SK-N-SH (cell line): Measurements from ENCODE around the gene SRGAP3. TPM values are rescaled to one million over a fixed set of nuclear protein-coding genes. Genes with fewer than 3 reads are reported as not detected.

Experiments used
- CTCF ChIA-PET: fragments of 300-600, 350-600 bp; formaldehyde crosslinking; extraction: SDS; loops from one replicate; lab custom pipeline; 2021; lab: Yijun Ruan, JAX
- POLR2A ChIA-PET: fragments of 350-600 bp; sonication (Branson Sonifier 250); formaldehyde crosslinking; extraction: SDS; loops from one replicate; lab custom pipeline; 2020; ENCODE audit warnings: antibody characterized with exemption, inconsistent platforms; lab: Yijun Ruan, JAX
- DNase-seq: peaks from one replicate; pipeline ENCODE4 v3.0.0; 2012
- H2AFZ ChIP-seq: fragments of 200-600 bp; sonication (generic); 2 replicates; pipeline ENCODE4 v1.8.1; 2016; ENCODE audit warnings: antibody characterized with exemption, mild to moderate bottlenecking, low read depth
- H3F3A ChIP-seq: fragments of 200-600 bp; sonication (generic); replicated peaks from 2 replicates; pipeline ENCODE3; 2016; ENCODE audit warnings: antibody characterized with exemption, mild to moderate bottlenecking; ENCODE audit not compliant: insufficient read depth
- H3K27ac ChIP-seq, 2 experiments: fragments of 200-500 bp in 1 of 2; fragments of 200-600 bp in 1 of 2; sonication (Bioruptor generic) in 1 of 2; sonication (generic), shearing (Covaris generic) in 1 of 2; 2 replicates each; pipeline versions ENCODE4 v1.5.1 to v1.6.1; 2014 to 2016; ENCODE audit warnings: low read depth in 2 of 2, inconsistent platforms in 1 of 2, low read length in 1 of 2, mild to moderate bottlenecking in 1 of 2, mixed read lengths in 1 of 2
- H3K27me3 ChIP-seq: fragments of 200-600 bp; sonication (generic), shearing (Covaris generic); 2 replicates; pipeline ENCODE4 v1.6.1; 2016; ENCODE audit warnings: mixed run types; ENCODE audit not compliant: insufficient read depth
- H3K36me3 ChIP-seq, 2 experiments: fragments of 200-500 bp in 1 of 2; fragments of 200-600 bp in 1 of 2; sonication (Bioruptor generic) in 1 of 2; sonication (generic) in 1 of 2; replicated peaks in 1 of 2; 2 replicates each; pipeline versions ENCODE3 to v1.5.1; 2014 to 2016; ENCODE audit warnings: low read length in 1 of 2, mild to moderate bottlenecking in 1 of 2; ENCODE audit not compliant: insufficient read depth in 2 of 2, control insufficient read depth in 1 of 2
- H3K4me1 ChIP-seq, 2 experiments: fragments of 200-500 bp in 1 of 2; fragments of 200-600 bp in 1 of 2; sonication (Bioruptor generic) in 1 of 2; sonication (generic), shearing (Covaris generic) in 1 of 2; 2 replicates each; pipeline versions ENCODE4 v1.5.1 to v1.6.1; 2014 to 2016; ENCODE audit warnings: low read depth in 1 of 2, low read length in 1 of 2, mixed run types in 1 of 2; ENCODE audit not compliant: insufficient read depth in 2 of 2, control insufficient read depth in 1 of 2
- H3K4me2 ChIP-seq: fragments of 200-600 bp; sonication (generic), shearing (Covaris generic); 2 replicates; pipeline ENCODE4 v1.6.1; 2017; ENCODE audit warnings: mixed run types
- H3K4me3 ChIP-seq, 2 experiments: fragments of 200-500 bp in 1 of 2; fragments of 200-600 bp in 1 of 2; sonication (Bioruptor generic) in 1 of 2; sonication (generic), shearing (Covaris generic) in 1 of 2; 2 replicates each; pipeline versions ENCODE4 v1.5.1 to v1.8.1; 2014 to 2016; ENCODE audit warnings: low read depth in 2 of 2, inconsistent platforms in 1 of 2, low read length in 1 of 2, mild to moderate bottlenecking in 1 of 2, mixed read lengths in 1 of 2, moderate library complexity in 1 of 2
- H3K79me2 ChIP-seq: fragments of 200-600 bp; sonication (generic); 2 replicates; pipeline ENCODE4 v1.8.1; 2017; ENCODE audit warnings: mild to moderate bottlenecking; ENCODE audit not compliant: insufficient read depth
- H3K9ac ChIP-seq: fragments of 200-600 bp; sonication (generic); 2 replicates; pipeline ENCODE4 v1.6.1; 2017; ENCODE audit warnings: mixed run types
- H3K9me2 ChIP-seq: fragments of 200-600 bp; sonication (generic); 2 replicates; pipeline ENCODE4 v1.6.1; 2017; ENCODE audit warnings: mixed run types
- H3K9me3 ChIP-seq: fragments of 200-600 bp; sonication (generic); 2 replicates; pipeline ENCODE4 v1.6.1; 2017; ENCODE audit warnings: mixed run types, mild to moderate bottlenecking, moderate library complexity
- H4K20me1 ChIP-seq: fragments of 200-600 bp; sonication (generic); 2 replicates; pipeline ENCODE4 v1.6.1; 2017; ENCODE audit warnings: mild to moderate bottlenecking, mixed run types; ENCODE audit not compliant: insufficient read depth
- CHD2 ChIP-seq: fragments of 150-350 bp; IDR thresholded peaks from 2 replicates; pipeline ENCODE4 v1.6.1; 2018; ENCODE audit warnings: low read length; ENCODE audit not compliant: partially characterized antibody
- ELF1 ChIP-seq: IDR thresholded peaks from 2 replicates; pipeline ENCODE4 v1.4.0; 2012
- FOSL2 ChIP-seq: IDR thresholded peaks from 2 replicates; pipeline ENCODE4 v1.4.0; 2012; ENCODE audit warnings: low read depth, mild to moderate bottlenecking, moderate library complexity, borderline replicate concordance
- FOXJ3 ChIP-seq: sonication (generic); formaldehyde crosslinking; IDR thresholded peaks from 2 replicates; pipeline ENCODE4 v1.5.1; 2020; ENCODE audit warnings: mild to moderate bottlenecking, missing genetic modification reagents
- JUND ChIP-seq: IDR thresholded peaks from 2 replicates; pipeline ENCODE4 v1.4.0; 2012
- MEF2A ChIP-seq: IDR thresholded peaks from 2 replicates; pipeline ENCODE4 v1.4.0; 2012; ENCODE audit warnings: low read depth, borderline replicate concordance
- MXI1 ChIP-seq: IDR thresholded peaks from 2 replicates; pipeline ENCODE4 v1.6.1; 2012; ENCODE audit warnings: mild to moderate bottlenecking, low read depth, low read length, improper control_type of control experiment
- POLR2AphosphoS5 ChIP-seq: IDR thresholded peaks from 2 replicates; pipeline ENCODE4 v1.6.1; 2012; ENCODE audit warnings: low read depth, low read length
- RXRA ChIP-seq: IDR thresholded peaks from 2 replicates; pipeline ENCODE4 v1.4.0; 2012; ENCODE audit warnings: low read depth, mild to moderate bottlenecking, borderline replicate concordance
- SIN3A ChIP-seq: IDR thresholded peaks from 2 replicates; pipeline ENCODE4 v1.6.1; 2012; ENCODE audit warnings: low read depth, mild to moderate bottlenecking, low read length, moderate library complexity, borderline replicate concordance
- SMC3 ChIP-seq: IDR thresholded peaks from 2 replicates; pipeline ENCODE4 v1.6.1; 2012; ENCODE audit warnings: low read depth, low read length, improper control_type of control experiment
- TAF1 ChIP-seq: IDR thresholded peaks from 2 replicates; pipeline ENCODE4 v1.6.1; 2012; ENCODE audit warnings: low read depth, mild to moderate bottlenecking, low read length, moderate library complexity, borderline replicate concordance
- TCF12 ChIP-seq: IDR thresholded peaks from 2 replicates; pipeline ENCODE4 v1.4.0; 2012
- USF2 ChIP-seq: fragments of 150-350 bp; IDR thresholded peaks from 2 replicates; pipeline ENCODE4 v1.6.1; 2017; ENCODE audit warnings: antibody characterized with exemption, low read length, low read depth, borderline replicate concordance
- WGBS: methylation state at CpG from one replicate; pipeline ENCODE4 v1.1.6; 2017; ENCODE audit warnings: low lambda C conversion rate; 5-methylcytosine and 5-hydroxymethylcytosine counted together
- polyA plus RNA-seq, 3 experiments: library from polyadenylated mRNA; depleted of rRNA; stranded (reverse); fragments of >200 nt; gene quantifications; 2 replicates each; pipeline ENCODE4 v1.2.3, GENCODE V29; 2012
- TF ChIP-seq, protein P1 (sequence below): IDR thresholded peaks from 2 replicates; pipeline ENCODE4 v1.6.1; 2012; ENCODE audit warnings: mild to moderate bottlenecking, low read depth, low read length, moderate library complexity
- TF ChIP-seq, protein P2 (sequence below): IDR thresholded peaks from 2 replicates; pipeline ENCODE4 v1.4.0; 2012; ENCODE audit warnings: low read depth
- TF ChIP-seq, protein P3 (sequence below): IDR thresholded peaks from 2 replicates; pipeline ENCODE4 v1.4.0; 2012; ENCODE audit warnings: low read depth, borderline replicate concordance

SRGAP3 gene
- polyA plus RNA-seq, 1 of the 3 experiments (the other 2 are of a cell fraction) = 2.8 TPM

DNA sequence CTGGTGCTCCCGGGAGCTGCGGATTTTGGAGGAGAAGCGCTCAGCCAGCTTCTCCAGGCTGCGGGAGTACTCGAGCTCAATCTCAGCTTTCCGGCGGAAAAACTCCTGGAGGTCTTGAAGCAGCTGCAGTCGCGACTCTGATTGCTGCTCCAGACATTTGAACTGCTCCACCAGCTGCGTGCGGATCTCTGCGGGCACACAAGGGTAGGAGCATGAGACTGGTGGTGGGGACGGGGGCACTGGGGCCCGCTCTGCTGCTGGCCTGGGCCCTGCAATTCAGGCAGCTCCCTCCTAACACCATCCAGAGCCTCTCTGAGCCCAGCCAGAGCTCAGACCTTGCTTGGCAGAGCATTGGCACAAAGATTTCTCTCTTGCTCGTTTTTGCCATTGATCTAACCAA lies 124.7 kb downstream of the SRGAP3 start (continued):
- TF ChIP-seq, protein P1, sequence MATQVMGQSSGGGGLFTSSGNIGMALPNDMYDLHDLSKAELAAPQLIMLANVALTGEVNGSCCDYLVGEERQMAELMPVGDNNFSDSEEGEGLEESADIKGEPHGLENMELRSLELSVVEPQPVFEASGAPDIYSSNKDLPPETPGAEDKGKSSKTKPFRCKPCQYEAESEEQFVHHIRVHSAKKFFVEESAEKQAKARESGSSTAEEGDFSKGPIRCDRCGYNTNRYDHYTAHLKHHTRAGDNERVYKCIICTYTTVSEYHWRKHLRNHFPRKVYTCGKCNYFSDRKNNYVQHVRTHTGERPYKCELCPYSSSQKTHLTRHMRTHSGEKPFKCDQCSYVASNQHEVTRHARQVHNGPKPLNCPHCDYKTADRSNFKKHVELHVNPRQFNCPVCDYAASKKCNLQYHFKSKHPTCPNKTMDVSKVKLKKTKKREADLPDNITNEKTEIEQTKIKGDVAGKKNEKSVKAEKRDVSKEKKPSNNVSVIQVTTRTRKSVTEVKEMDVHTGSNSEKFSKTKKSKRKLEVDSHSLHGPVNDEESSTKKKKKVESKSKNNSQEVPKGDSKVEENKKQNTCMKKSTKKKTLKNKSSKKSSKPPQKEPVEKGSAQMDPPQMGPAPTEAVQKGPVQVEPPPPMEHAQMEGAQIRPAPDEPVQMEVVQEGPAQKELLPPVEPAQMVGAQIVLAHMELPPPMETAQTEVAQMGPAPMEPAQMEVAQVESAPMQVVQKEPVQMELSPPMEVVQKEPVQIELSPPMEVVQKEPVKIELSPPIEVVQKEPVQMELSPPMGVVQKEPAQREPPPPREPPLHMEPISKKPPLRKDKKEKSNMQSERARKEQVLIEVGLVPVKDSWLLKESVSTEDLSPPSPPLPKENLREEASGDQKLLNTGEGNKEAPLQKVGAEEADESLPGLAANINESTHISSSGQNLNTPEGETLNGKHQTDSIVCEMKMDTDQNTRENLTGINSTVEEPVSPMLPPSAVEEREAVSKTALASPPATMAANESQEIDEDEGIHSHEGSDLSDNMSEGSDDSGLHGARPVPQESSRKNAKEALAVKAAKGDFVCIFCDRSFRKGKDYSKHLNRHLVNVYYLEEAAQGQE = no peak
- no peak for TF ChIP-seq USF2
- TF ChIP-seq FOXJ3 (CRISPR knock-in tag) = no peak

DNA sequence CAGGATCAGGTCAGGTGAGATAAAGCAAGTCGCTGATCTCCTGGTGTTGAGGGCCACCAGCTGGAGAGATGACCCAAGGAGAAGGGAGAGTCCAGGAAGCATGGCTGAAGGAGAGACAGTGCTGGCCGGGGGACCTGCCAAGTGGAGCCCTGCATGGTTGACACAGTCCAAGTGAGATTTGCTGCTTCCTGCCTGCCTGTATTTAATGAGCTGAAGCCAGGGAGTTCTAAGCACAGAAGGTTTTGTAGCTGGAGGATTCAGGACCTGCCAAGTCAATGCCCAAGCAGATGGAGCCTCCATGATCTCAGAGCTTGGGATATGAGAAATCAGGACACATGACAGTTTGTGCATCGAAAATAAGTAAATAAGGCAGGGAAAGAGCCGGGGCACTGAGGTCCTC lies 125.6 kb downstream of the SRGAP3 start:
- Histone ChIP-seq H3F3A (no peaks in the 10 kb centered on the region), H3K27me3 (no peaks in the 10 kb centered on the region), H3K36me3 (no peaks in the 10 kb centered on the region), H3K9me2 (no peaks in the 10 kb centered on the region), H3K4me1 (no peaks in the 10 kb centered on the region), H3K9me3 (no peaks in the 10 kb centered on the region), H3K27ac (no peak overlapping the region), H3K4me2 (no peak overlapping the region), H2AFZ (no peak overlapping the region), H4K20me1 (no peaks in the 10 kb centered on the region), H3K9ac (no peak overlapping the region), H3K79me2 (no peaks in the 10 kb centered on the region), H3K4me3 (no peak overlapping the region)
- no peak for DNase-seq
- ChIA-PET CTCF (interaction anchor here (1.0 to 1.5 kb wide), 3 partner anchors 12 to 178 kb away, joined by 3 to 5 read pairs (median 5); no protein-coding TSS in a partner anchor), POLR2A (no interaction called here)
- 62% methylated on average over 4 of the region's 4 CpGs for WGBS
- TF ChIP-seq SMC3 (no peak), JUND (no peak), TCF12 (no peak), MEF2A (no peak), RXRA (no peak), POLR2AphosphoS5 (no peak), FOSL2 (no peak), ELF1 (no peak), TAF1 (no peak), MXI1 (no peak), SIN3A (no peak), CHD2 (no peak)
- TF ChIP-seq, protein P2, sequence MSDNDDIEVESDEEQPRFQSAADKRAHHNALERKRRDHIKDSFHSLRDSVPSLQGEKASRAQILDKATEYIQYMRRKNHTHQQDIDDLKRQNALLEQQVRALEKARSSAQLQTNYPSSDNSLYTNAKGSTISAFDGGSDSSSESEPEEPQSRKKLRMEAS = no peak
- TF ChIP-seq, protein P3, sequence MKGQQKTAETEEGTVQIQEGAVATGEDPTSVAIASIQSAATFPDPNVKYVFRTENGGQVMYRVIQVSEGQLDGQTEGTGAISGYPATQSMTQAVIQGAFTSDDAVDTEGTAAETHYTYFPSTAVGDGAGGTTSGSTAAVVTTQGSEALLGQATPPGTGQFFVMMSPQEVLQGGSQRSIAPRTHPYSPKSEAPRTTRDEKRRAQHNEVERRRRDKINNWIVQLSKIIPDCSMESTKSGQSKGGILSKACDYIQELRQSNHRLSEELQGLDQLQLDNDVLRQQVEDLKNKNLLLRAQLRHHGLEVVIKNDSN = no peak
